Cardiac muscle cell (in vitro differentiated cells and primary cell): Measurements from ENCODE around the gene PSPH. TPM values are rescaled to one million over a fixed set of nuclear protein-coding genes. Genes with fewer than 3 reads are reported as not detected.
"Not testable (repeated sequence)": the region's sequence is repeated elsewhere in the genome, so short reads cannot be mapped to it uniquely, and the experiment has no call there.

Source experiments
- DNase-seq, 2 donors: peaks; one replicate each; pipeline versions ENCODE4 v3.0.0 to v3.0.0-alpha.2; 2010 to 2017; ENCODE audit warnings: low read depth in 1 of 2, low spot score in 1 of 2
- H3K27ac ChIP-seq: fragments of 200-600 bp; sonication (generic); 2 replicates; pipeline ENCODE4 v1.5.1; 2016
- H3K27me3 ChIP-seq: fragments of 200-600 bp; sonication (generic); 2 replicates; pipeline ENCODE4 v1.6.0; 2016; ENCODE audit warnings: control low read depth
- H3K36me3 ChIP-seq: fragments of 200-600 bp; sonication (generic); 2 replicates; pipeline ENCODE4 v1.5.1; 2016; ENCODE audit warnings: control low read depth
- H3K4me1 ChIP-seq: fragments of 200-600 bp; sonication (generic); 2 replicates; pipeline ENCODE4 v1.8.1; 2017; ENCODE audit warnings: low read depth, mild to moderate bottlenecking, mixed run types
- H3K4me3 ChIP-seq: fragments of 200-600 bp; sonication (generic); 2 replicates; pipeline ENCODE4 v1.5.1; 2016; ENCODE audit warnings: mild to moderate bottlenecking
- H3K9me3 ChIP-seq: fragments of 200-600 bp; sonication (generic); 2 replicates; pipeline ENCODE4 v1.5.1; 2017; ENCODE audit warnings: low read depth, mild to moderate bottlenecking, control low read depth
- polyA plus RNA-seq: library from polyadenylated mRNA; unstranded; fragments of >200 nt; fragmentation: Nextera tagmentation; extraction: Ambion mirVana; gene quantifications from 2 replicates; pipeline ENCODE4 v1.2.1, GENCODE V29; 2016
- total RNA-seq: library from RNA; depleted of rRNA; stranded (reverse); fragments of >200 nt; gene quantifications from 2 replicates; pipeline ENCODE4 v1.2.3, GENCODE V29; 2016
- TF ChIP-seq, protein P1 (sequence below): IDR thresholded peaks from 2 replicates; pipeline ENCODE4 v1.5.1; 2012; ENCODE audit warnings: low read depth, mild to moderate bottlenecking, low read length

PSPH gene
- total and polyA plus RNA-seq, 2 experiments from 2014 or later: 37.7 to 64.8 TPM

GRCh38 chr7:56079450-56080185, 28.4 kb upstream of the PSPH start:
- H3K4me1 ChIP-seq: no peaks in the 10 kb centered on the region
- H3K9me3 ChIP-seq: no peaks in the 10 kb centered on the region
- DNase-seq: peak; percentile 30 to 83
- no peaks in the 10 kb centered on the region for H3K36me3 ChIP-seq
- no peaks in the 10 kb centered on the region for H3K27me3 ChIP-seq
- TF ChIP-seq, protein P1, sequence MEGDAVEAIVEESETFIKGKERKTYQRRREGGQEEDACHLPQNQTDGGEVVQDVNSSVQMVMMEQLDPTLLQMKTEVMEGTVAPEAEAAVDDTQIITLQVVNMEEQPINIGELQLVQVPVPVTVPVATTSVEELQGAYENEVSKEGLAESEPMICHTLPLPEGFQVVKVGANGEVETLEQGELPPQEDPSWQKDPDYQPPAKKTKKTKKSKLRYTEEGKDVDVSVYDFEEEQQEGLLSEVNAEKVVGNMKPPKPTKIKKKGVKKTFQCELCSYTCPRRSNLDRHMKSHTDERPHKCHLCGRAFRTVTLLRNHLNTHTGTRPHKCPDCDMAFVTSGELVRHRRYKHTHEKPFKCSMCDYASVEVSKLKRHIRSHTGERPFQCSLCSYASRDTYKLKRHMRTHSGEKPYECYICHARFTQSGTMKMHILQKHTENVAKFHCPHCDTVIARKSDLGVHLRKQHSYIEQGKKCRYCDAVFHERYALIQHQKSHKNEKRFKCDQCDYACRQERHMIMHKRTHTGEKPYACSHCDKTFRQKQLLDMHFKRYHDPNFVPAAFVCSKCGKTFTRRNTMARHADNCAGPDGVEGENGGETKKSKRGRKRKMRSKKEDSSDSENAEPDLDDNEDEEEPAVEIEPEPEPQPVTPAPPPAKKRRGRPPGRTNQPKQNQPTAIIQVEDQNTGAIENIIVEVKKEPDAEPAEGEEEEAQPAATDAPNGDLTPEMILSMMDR: peak; percentile 80
- no peak overlapping the region for H3K4me3 ChIP-seq
- peak overlapping the region; percentile 15 for H3K27ac ChIP-seq

DNA sequence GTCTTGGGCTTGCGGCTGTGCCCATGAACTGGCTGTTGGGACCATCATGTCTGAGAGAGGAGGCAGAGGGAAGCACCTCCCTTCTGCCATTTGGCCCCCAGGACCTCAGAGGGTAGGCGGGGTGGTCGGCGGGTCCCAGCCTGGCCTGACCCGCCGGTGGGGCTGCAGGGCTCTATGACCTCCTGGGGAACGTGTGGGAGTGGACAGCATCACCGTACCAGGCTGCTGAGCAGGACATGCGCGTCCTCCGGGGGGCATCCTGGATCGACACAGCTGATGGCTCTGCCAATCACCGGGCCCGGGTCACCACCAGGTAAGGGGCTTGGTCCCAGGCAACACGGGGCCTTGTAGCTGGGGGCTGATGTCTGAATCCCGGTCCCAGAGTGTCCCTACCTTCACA, 27.0 kb upstream of the PSPH start:
- H3K9me3 ChIP-seq: no peaks in the 10 kb centered on the region
- TF ChIP-seq, protein P1: no peak
- H3K4me3 ChIP-seq: no peak overlapping the region
- no peaks in the 10 kb centered on the region for H3K36me3 ChIP-seq
- no peaks in the 10 kb centered on the region for H3K27me3 ChIP-seq
- no peak overlapping the region for H3K27ac ChIP-seq
- H3K4me1 ChIP-seq: no peaks in the 10 kb centered on the region
- DNase-seq: no peak

GRCh38 chr7:56077681-56078080, 26.4 kb upstream of the PSPH start:
- H3K27me3 ChIP-seq: no peaks in the 10 kb centered on the region
- no peak overlapping the region for H3K27ac ChIP-seq
- H3K36me3 ChIP-seq: no peaks in the 10 kb centered on the region
- H3K4me3 ChIP-seq: no peak overlapping the region
- no peak for DNase-seq
- TF ChIP-seq, protein P1: no peak
- no peaks in the 10 kb centered on the region for H3K4me1 ChIP-seq
- no peaks in the 10 kb centered on the region for H3K9me3 ChIP-seq

DNA sequence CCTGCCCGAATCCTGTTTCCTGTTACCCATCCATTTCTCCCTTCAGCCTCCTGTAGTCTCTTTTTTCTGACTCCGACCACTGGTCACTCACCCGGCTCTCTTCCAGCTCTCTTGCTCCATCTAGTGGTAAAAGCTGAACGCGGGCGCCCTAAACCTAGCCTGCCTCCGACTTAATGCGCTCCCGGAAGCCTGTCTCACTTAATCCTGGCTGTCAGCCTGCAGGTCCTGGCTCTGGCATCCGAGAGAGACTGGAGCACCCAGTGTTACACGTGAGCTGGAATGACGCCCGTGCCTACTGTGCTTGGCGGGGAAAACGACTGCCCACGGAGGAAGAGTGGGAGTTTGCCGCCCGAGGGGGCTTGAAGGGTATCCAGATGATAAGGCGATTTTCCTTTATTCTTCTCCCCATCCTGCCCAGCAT, 23.1 kb upstream of the PSPH start:
- TF ChIP-seq, protein P1: peak; percentile 97
- H3K4me3 ChIP-seq: no peak overlapping the region
- H3K4me1 ChIP-seq: no peaks in the 10 kb centered on the region
- H3K27me3 ChIP-seq: no peaks in the 10 kb centered on the region
- H3K27ac ChIP-seq: no peak overlapping the region
- DNase-seq: peak; percentile 84 to 88
- peaks cover 3% of the 10 kb centered on the region for H3K36me3 ChIP-seq
- no peaks in the 10 kb centered on the region for H3K9me3 ChIP-seq

GRCh38 chr7:56066376-56066775, 15.1 kb upstream of the PSPH start:
- Histone ChIP-seq H3K36me3 (peaks cover 26% of the 10 kb centered on the region), H3K27ac (peak overlapping the region; percentile 13)
- H3K4me3 ChIP-seq, H3K4me1 ChIP-seq, H3K27me3 ChIP-seq, DNase-seq, H3K9me3 ChIP-seq: not testable (repeated sequence)

GRCh38 chr7:56063882-56064625, 12.8 kb upstream of the PSPH start, which contains the start of gene SUMF2:
Gene SUMF2 (plus strand): TSS chr7:56064286. CDS start chr7:56064312, 26 bp downstream.
- H3K9me3 ChIP-seq: no peaks in the 10 kb centered on the region
- TF ChIP-seq, protein P1: peak; percentile 20
- peak within 1 kb of the TSS; percentile 86 for H3K27ac ChIP-seq
- peak; percentile 92 to 97 for DNase-seq
- no peaks in the 10 kb centered on the region for H3K27me3 ChIP-seq
- peaks cover 39% of the 10 kb centered on the region for H3K36me3 ChIP-seq
- H3K4me3 ChIP-seq: peak within 1 kb of the TSS; percentile 79
- peaks cover 6% of the 10 kb centered on the region for H3K4me1 ChIP-seq
